ENCODE measurements around the gene ID3.
A peak's percentile ranks its signal among the peaks of the same experiment; 100 is the strongest.
"Not testable (repeated sequence)": the region's sequence is repeated elsewhere in the genome, so short reads cannot be mapped to it uniquely, and the experiment has no call there.

ID3 gene

DNA sequence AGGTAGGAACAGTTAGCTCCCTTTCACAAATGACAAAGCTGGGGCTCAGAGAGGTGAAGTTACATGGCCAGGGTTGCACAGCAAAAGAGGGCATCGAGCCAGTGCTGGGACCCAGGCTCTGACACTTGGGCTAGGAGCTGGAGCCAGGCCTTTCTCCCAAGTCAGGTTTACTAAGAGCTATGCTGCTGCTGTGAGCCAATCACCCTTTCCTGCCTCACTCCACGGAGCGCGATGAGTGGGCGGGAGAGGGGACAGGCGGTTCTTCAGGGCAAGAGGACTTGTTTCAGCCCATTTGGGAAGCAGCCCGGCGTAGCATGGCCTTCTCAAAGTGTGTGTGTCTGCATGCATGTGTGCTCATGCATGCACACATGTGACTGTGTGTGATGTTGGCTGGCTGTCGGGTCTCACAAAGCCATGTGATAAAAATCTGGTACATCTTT, 10.6 kb downstream of the ID3 start:
- DNase-seq (ENCODE audit: low read depth), result no peak

DNA sequence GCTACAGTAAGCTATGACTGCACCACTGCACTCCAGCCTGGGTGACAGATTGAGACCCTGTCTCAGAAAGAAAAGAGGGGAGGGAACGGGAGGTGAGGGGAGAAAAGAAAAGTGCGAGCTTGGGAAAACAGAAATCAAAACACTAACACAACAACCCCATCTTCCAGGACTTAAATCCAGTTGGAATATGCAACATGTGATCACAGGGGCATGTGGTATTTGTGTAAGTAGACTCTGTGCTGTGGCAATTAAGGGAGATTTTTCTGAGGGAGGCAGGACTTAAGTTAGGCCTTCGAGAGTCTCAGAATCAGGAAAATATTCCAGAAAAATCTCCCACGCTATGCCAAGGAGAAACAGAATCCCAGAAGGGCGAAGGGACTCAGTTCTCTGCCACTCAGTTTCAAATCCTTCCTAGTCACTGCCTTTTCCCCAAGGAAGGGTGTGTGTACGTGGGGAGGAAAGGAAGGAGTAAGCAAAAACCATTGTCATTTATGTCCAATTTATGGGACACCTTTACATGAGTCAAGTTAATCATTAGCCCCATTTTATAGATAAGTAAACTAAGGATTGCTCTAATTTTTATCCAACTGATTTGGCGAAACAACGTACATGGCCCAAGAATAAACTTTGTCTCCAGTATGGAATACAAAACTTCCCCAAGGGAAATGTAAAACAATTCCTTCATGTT, 12.3 kb downstream of the ID3 start:
- no peak for DNase-seq (ENCODE audit: low read depth)

DNA sequence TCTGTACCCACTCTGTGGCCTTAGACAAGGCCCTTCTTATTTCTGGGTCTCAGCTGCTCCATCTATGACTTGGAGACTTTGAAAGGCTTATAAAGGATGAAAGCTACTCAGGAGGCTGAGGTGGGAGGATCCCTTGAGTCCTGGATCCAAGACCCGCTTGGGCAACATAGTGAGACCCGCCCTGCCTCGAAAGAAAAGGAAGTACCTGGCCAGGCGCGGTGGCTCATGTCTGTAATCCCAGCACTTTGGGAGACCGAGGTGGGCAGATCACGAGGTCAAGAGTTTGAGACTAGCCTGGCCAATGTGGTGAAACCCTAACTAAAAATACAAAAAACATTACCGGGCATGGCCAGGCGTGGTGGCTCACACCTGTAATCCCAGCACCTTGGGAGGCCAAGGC, 13.4 kb downstream of the ID3 start:
- no peak for DNase-seq (ENCODE audit: low read depth)

DNA sequence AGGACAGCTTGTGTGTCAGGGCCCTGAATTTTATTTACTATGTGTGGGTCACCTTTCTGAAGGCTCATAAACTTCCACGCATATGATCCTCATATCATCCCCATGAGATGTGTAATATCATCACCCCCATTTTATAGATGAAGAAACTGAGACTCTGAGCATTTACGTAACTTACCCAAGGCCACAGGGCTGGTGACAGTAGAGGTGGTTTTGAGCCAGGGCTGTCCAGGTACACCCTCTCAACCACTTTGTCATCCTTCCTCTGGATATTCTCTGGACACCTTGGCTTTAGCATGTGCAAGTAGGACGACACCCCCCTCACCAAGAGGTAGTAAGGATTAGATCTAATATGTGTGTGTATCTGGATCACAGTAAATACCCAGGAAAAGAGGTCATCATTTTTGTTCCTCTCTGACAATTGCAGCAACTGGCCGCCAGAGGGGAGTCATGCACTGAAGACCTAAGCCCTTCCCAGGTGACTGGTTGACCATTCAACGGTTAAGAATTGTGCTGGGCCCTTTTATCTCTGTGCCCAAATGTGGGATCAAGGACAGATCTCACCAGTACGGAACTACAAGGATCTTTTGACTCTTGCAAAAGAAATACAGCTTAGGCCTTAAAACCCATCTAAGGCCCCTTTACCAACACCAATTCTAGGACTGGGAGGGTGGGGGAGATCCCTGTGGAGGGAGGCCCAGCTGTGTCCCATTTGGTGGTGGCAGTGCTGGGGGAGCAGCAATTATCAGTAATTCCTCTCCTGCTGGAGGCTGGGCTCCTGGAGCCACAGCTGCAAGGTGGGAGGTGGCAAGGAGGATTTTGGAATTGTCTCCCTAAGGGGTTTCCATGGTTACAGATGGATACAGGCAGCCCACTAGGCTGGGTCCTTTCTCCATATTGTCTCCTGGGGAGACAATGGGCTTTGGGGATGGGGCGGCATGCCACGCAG, 14.6 kb downstream of the ID3 start:
- peak; percentile 72 for DNase-seq (ENCODE audit: low read depth)

DNA sequence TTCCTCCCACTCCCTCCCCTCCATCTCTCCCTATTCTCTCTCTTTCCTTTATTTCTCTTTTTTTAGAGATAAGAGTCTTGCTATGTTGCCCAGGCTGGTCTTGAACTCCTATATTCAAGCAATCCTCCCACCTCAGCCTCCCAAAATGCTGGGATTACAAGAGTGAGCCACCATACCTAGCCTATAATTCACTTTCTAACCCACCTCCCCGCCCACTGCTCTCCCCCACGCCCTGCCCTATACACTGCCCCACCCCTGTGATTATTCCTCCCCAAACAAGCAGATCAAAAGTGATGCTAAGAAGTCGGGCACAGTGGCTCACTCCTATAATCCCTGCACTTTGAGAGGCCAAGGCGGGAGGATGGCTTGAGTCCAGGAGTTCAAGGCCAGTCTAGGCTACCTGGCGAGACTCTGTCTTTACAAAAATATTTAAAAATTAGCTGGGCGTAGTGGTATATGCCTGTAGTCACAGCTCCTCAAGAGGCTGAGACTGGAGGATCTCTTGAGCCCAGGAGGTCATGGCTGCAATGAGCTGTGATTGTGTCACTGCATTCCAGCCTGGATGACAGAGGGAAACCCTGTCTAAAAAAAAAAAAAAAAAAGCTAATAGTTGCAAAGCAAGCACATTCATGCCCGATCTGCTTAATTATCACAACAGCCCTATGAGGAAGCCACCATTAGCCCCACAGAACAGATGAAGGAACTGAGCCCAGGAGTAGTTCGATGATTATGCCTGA, 15.4 kb downstream of the ID3 start:
- DNase-seq (ENCODE audit: low read depth), result no peak

DNA sequence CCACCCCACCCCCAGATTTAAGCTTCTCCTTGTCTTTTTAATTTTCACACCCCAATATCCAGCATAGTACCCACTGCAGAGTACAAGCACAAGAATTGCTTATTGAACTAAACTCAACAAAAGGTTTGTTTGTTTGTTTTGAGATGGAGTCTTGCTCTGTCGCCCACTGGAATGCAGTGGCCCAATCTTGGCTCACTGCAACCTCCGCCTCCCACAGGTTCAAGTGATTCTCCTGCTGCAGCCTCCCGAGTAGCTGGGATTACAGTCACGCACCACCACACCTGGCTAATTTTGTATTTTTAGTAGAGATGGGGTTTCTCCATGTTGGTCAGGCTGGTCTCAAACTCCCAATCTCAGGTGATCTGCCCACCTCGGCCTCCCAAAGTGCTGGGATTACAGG, 16.4 kb downstream of the ID3 start:
- not testable (repeated sequence) for DNase-seq (ENCODE audit: low read depth)

DNA sequence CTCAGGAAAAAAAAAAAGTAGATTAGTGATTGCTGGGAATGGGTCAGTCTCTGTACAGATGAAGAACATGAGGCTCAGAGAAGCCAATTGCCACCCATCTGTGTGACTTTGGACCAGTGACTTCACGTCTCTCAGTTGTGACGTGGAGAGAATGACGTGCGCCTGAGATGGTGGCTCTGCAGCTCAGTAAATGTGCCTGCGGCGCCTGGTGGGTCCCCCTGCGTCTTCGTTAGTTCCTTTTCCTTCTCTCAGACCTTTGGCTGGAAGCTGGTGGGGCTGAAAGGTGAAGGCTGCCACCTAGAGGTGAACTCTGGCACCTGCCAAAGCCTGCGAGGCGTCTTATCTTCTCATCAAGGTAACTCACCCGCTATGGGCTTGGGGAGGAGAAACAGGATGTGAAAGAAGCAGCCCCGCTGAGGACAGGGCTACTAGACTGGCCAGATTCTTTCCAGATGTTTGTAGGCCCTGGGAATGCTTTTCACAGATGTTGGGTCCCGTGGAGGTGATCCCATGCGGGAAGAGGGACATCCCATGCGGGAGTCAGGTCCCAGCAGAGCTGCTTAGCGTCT, 19.5 kb downstream of the ID3 start:
- DNase-seq (ENCODE audit: low read depth), result peak; percentile 88

DNA sequence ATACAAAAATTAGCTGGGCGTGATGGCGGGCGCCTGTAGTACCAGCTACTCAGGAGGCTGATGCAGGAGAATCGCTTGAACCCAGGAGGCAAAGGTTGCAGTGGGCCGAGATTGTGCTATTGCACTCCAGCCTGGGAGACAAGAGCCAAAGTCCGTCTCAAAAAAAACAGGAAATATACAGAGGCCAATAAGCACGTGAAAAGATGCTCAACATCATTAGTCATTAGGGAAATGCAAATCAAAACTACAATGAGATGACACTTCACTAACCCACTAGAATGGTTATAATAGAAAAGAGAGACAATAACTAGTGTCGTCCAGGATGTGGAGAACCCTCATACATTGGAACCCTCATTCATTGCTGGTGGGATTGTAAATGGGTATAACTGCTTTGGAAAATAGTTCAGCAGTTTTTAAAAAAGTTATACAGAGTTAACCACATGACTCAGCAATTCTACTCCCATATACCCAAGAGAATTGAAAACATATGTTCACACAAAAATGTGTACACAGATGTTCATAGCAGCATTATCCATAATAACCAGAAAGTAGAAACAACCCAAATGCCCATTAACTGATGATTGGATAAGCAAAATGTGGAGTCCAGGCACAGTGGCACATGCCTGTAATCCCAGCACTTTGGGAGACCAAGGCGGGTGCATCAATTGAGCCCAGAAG, 21.9 kb downstream of the ID3 start:
- DNase-seq (ENCODE audit: low read depth), result no peak

DNA sequence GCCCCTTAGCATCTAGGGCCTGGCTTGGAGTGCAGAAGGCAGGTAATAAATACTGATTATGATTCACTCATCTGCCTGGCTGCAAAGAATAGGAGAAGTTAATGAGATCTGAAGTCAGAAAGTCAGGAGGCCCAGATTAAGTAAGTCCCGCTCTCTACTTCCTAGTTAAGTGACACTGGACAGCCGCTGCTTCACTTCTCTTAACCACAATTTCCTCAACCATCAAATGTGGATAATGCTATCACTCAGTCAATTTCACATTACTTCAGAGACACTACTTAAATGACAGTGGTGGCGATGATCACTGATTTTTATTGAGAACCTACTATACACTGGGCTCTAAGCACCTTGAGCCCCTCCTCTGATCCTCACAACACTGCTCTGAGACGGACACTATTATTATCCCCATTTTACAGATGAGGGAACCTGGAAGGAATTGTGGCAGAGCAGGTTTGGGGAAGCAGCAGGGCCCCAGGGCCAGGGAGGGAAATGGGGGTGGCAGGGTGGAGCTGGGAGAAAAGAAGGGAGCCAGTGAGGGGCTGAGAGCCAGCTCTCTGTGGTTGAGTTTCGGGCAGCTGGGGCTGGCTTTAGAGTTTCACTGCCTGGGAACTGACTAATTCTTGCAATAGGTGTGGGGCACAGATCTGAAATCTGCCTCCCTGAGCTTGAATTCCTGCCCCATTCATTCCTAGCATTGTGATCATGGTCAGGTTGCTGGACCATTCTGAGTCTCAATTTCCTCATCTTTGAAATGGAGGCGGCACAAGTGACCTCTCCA, 25.9 kb downstream of the ID3 start:
- no peak for DNase-seq (ENCODE audit: low read depth)

DNA sequence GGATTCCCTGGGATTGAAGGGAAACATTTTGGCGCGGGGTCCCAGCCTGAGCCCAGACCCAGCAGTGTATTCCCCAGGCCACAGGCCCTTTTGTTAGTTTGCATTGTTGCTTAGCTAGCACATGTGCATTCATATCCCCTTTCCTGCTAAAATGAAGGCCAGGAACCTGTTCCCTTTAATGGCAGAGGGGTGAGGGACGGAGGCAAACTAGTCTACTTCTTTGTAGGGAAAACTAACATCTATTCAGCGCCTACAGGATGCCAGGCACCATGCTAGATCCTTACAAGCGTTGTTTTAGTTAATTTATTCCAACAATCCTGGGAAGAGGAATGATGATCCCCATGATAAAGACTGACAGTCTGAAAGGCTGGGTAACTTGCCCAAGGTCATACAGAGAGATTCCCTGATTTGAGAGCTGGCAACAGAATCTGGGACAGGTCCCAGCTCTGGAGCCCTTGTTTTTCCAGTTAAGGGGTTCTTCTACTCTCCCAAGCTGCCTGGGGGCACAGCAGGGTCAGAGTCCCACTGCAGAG, 27.7 kb downstream of the ID3 start:
- DNase-seq (ENCODE audit: low read depth), result no peak

DNA sequence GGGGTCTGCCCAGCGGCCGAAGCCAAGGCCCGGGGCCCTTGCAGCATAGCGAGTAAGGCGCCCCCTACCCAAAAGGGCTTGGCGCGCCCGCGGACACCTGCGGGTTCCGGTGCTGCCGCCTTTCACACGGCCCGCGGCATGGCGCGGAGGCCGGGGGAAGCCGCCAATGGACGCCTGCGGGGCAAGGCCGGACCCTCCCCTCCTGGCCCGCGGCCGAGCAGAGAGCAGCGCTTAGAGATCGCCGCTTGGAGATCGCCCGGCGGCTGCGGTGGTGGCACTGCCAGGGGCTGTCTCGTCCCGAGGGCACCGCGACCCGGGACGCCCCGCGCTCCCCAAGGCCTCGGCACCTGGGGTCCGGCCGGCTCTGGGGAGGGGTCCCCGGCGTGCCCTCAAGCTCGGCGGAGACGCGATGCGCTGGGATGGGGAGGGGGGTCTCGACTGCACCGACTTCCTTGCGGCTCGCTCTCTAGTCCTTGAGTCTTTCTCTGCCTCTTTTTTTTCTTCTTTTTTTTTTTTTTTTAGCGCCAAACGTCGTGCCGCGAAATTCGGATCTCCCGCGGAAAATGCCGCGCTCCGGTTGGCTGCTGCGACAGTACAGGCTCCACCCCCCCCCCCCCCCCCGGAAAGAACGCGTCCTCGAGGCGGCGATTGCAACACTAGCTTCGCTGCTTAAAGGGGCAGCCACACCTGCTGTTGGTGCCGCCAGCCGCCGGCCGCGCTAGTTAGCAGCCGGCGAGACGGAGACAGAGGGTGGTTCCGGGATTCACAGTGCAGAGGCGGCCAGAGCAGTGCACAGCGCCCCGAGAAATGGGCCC, 28.3 kb downstream of the ID3 start, which contains the start of gene E2F2:
TSS of gene E2F2 (minus strand) at position 487 of the 815 bp plus-strand sequence. CDS start at position 47, 440 bp downstream.
- DNase-seq (ENCODE audit: low read depth), result peak; percentile 65

DNA sequence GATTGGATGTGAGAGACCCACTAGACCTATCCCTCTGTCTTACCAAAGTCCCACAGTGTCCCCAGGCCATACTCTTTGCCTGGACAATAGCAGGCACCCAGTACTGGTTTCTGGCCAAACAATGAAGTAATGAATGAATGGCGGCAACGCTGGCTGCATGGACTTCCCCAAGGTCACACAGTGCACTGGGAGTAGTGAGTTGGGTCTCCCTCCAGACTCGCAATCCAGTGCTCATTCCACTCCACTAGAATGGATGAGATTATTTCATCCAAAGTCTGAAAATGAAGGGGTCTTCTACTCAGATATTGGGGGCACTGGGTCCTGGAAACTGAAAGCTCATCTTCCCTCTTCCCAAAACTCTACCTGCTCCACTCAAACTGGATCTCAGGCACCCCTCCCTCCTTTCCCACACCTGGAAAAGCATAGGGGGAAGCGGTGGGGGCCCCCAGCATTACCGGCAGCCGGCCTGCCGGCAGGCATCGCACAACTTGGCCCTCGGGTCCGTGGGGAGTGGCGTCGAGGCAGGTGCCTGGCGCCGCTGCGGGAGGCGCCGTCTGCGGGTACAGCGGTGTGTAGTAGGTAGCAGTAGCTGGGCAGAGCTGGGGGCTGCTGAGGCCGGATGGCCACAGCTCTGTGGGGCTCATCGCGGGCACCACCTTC, 29.1 kb downstream of the ID3 start:
- DNase-seq (ENCODE audit: low read depth), result no peak

DNA sequence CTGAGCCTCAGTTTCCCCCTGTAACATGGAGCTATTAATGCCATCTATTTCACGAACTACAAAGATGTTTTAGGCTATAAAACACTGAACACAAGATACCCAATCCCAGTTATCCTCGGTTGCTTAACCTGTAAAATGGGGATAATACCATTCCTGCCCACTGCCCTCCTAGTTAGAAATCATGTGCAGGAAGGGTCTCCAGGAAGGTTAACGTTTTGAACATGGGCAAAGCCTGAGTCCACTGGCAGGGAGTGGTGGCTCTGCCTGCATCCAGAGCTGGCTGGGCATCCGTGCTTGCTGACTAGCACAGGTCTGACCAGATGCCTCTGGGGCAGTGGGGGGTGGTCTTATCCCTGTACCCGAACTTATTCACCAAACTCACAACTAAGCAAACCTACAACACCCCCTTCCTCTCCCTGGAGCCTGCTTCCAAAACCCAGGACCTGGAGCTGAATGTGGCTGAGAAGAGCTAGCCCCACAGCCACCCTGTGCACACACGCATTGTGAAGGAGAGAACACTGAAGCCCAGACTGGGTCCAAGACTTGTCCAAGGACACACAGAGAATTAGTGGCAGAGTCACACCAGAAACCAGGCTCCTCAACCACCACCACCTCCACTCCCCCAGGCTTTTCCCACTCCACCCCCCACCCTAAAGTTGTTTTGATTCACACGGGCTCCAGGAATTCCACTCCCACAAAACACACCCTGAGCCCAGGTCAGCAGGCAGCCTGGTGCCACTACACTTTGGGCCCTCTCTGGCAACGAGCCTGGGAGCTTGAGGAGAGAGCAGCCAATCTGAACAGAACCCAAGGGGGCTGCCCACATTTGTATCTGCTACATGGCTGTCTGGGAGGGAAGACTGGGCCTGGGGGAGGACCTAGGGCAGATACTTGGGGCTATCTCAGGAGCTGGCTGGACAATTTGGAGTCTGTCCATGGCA, 29.9 kb downstream of the ID3 start:
- DNase-seq (ENCODE audit: low read depth), result no peak

DNA sequence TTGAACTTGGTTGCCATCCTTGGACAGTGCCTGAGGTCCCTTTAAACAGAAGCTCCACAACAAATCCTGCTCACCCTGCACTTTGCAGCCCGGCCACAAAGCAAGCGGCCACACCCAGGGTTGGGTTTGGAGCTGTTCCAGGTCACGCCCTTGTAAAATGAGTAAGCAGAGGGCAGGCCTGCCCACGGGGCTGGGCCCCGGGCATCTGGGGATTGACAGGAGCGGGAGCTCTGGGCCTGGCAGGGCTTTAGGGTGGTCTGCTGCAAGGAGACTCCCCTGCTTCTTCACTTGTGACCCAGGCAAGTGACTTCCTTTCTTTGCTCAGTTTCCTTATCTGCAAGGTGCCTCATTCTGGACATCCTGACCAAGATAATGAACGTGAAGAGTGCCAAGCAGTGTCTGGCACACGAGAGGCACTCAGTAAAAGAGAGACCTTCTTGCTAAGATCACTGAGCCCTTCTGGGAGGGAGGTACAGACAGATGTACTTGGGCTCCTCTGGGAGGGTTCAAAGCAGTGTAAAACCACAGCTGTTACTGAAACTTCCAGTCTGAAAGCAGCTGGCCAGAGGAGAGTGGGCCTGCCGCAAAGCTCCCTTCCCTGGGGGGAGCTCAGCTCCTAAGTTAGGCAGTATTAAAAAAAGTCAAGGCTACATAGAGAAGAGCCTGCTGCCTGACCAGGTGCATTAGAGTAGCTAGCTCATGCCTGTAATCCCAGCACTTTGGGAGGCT, 30.9 kb downstream of the ID3 start:
- peak; percentile 95 for DNase-seq (ENCODE audit: low read depth)

DNA sequence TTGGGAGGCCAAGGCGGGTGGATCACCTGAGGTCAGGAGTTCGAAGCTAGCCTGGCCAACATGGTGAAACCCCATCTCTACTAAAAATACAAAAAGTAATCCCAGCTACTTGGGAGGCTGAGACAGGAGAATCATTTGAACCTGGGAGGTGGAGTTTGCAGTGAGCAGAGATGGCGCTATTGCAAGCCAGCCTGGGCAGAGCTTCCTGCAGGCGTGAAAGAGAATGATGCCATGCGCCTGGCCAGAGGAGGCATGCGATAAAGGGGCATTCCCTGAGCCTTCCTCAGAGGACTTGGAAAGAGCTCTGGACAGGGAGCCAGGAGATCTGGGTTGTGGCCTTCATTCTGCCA, 31.4 kb downstream of the ID3 start:
- no peak for DNase-seq (ENCODE audit: low read depth)

DNA sequence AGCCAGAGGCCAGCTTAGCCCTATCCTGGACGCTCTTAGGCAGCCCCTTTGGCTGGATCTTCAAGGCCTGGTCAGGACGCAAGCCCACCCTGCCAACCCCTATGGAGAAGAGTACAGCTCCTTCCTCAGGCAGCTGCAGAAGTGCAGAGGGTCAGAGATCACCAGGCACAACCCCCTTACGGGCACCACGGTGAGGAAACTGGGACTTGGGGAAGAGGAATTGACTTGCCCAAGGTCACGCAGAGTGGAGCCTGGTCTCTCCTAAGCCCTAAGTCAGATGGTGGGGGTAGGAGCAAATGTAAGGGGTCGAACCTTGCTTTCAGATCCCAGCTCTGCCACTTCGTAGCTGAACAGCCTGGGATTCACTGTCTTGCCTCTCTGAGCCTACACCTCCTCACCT, 31.9 kb downstream of the ID3 start:
- no peak for DNase-seq (ENCODE audit: low read depth)

DNA sequence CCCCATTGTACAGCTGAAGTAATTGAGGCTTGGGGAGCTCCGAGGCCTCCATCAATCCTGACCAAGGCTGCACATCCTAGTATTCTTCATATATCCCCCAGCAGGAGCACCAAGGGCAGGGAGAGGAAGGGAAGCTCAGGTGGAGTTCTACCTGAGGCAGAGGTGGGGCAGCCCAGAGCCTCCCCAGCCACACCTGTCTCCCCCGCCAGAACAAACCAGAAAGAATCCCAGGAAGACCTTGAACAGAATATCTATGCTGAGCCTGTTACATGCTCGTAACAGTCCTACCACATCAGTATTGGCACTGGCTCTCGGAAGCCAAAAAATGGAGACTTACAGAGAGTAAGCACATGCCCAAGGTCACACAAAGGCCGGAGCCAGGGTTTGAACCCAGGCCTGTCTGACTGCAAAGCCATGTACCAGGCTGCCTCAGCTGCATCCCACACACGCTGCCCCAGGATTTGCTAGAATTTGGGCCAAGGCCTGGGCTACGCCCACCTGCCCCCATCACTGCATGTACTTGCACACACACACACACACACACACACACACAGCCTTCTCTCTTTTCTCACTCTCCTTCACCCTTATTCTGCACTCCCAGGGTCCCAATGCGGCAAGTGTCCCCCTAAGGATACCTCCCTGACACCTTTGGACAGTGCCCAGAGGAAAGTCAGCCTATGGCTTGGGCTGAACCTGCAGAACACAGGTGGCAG, 32.8 kb downstream of the ID3 start:
- DNase-seq (ENCODE audit: low read depth), result no peak
